NT2/D1 (cell line): Measurements from ENCODE around the gene TMEM170A.
"Not testable (repeated sequence)": the region's sequence is repeated elsewhere in the genome, so short reads cannot be mapped to it uniquely, and the experiment has no call there.

ENCODE experiments used
- DNase-seq: peaks from one replicate; pipeline ENCODE4 v3.0.0-alpha.2; 2011; ENCODE audit warnings: low read depth, low spot score
- H3K27me3 ChIP-seq: 2 replicates; pipeline ENCODE4 v1.6.0; 2011; ENCODE audit warnings: mild to moderate bottlenecking; ENCODE audit not compliant: insufficient read length, insufficient read depth
- H3K36me3 ChIP-seq: 2 replicates; pipeline ENCODE4 v1.6.1; 2011; ENCODE audit warnings: mild to moderate bottlenecking, low read length, mixed read lengths; ENCODE audit not compliant: insufficient read depth, insufficient read length
- H3K4me1 ChIP-seq: 2 replicates; pipeline ENCODE4 v1.5.1; 2011; ENCODE audit not compliant: insufficient read depth, insufficient read length
- H3K4me3 ChIP-seq: 2 replicates; pipeline ENCODE4 v1.5.1; 2011; ENCODE audit warnings: low read depth; ENCODE audit not compliant: insufficient read length
- H3K9ac ChIP-seq: 2 replicates; pipeline ENCODE4 v1.6.0; 2011; ENCODE audit warnings: low read depth; ENCODE audit not compliant: insufficient read length
- H3K9me3 ChIP-seq: 2 replicates; pipeline ENCODE4 v1.5.1; 2011; ENCODE audit warnings: mild to moderate bottlenecking, low read length; ENCODE audit not compliant: insufficient read depth
- SUZ12 ChIP-seq: IDR thresholded peaks from 2 replicates; pipeline ENCODE4 v1.6.1; 2011; ENCODE audit not compliant: insufficient read length, insufficient read depth; ENCODE audit errors: extremely low read depth
- YY1 ChIP-seq: IDR thresholded peaks from 2 replicates; pipeline ENCODE4 v1.6.1; 2011; ENCODE audit not compliant: insufficient read length, insufficient read depth
- ZNF274 ChIP-seq: IDR thresholded peaks from 2 replicates; pipeline ENCODE4 v1.6.1; 2011; ENCODE audit warnings: mild to moderate bottlenecking, low read depth, low read length

TMEM170A gene

GRCh38 chr16:75446416-75446815 is 18.1 kb downstream of the TMEM170A start:
- no peaks in the 10 kb centered on the region for H3K4me1 ChIP-seq
- no peaks in the 10 kb centered on the region for H3K9me3 ChIP-seq
- H3K36me3 ChIP-seq = peaks cover 60% of the 10 kb centered on the region
- TF ChIP-seq YY1 (no peak), SUZ12 (no peak), ZNF274 (no peak)
- H3K4me3 ChIP-seq = no peak overlapping the region
- H3K27me3 ChIP-seq = no peaks in the 10 kb centered on the region
- no peak for DNase-seq
- no peak overlapping the region for H3K9ac ChIP-seq

- peaks cover 48% of the 10 kb centered on the region for H3K36me3 ChIP-seq
- H3K9ac ChIP-seq = no peak overlapping the region
- H3K4me1 ChIP-seq = no peaks in the 10 kb centered on the region
- no peaks in the 10 kb centered on the region for H3K27me3 ChIP-seq
- H3K4me3 ChIP-seq = no peak overlapping the region
- no peaks in the 10 kb centered on the region for H3K9me3 ChIP-seq
- TF ChIP-seq SUZ12 (no peak), YY1 (no peak), ZNF274 (no peak)
- no peak for DNase-seq
Measured at GRCh38 chr16:75445298-75445697, 19.2 kb downstream of the TMEM170A start.

GRCh38 chr16:75443298-75443697 is 21.2 kb downstream of the TMEM170A start:
- Histone ChIP-seq H3K4me3 (no peak overlapping the region), H3K9ac (no peak overlapping the region), H3K4me1 (no peaks in the 10 kb centered on the region), H3K36me3 (peaks cover 30% of the 10 kb centered on the region), H3K9me3 (no peaks in the 10 kb centered on the region), H3K27me3 (no peaks in the 10 kb centered on the region)
- TF ChIP-seq SUZ12 (no peak), YY1 (no peak), ZNF274 (no peak)
- no peak for DNase-seq

GRCh38 chr16:75433732-75434413 is 30.6 kb downstream of the TMEM170A start:
- Histone ChIP-seq H3K9ac (peak overlapping the region; percentile 96), H3K4me1 (no peaks in the 10 kb centered on the region)

GRCh38 chr16:75432828-75433731 is 31.4 kb downstream of the TMEM170A start, which contains the start of gene CFDP1:
CFDP1 (minus strand) TSS chr16:75433503; CDS start chr16:75433352, 151 bp downstream.
- Histone ChIP-seq H3K4me1 (no peaks in the 10 kb centered on the region), H3K36me3 (peaks cover 23% of the 10 kb centered on the region), H3K9me3 (no peaks in the 10 kb centered on the region; the same call in 1 of the 2 replicates), H3K4me3 (peak within 1 kb of the TSS; percentile 99), H3K9ac (peak within 1 kb of the TSS; percentile 96), H3K27me3 (peaks cover 3% of the 10 kb centered on the region)
- TF ChIP-seq YY1 (no peak), SUZ12 (no peak), ZNF274 (no peak)
- DNase-seq = peak; percentile 94

More at GRCh38 chr16:75433732-75434413, 30.6 kb downstream of the TMEM170A start:
- TF ChIP-seq YY1 (no peak), SUZ12 (no peak)
- peak; percentile 56 for DNase-seq
- Histone ChIP-seq H3K4me3 (peak overlapping the region; percentile 99), H3K27me3 (peaks cover 3% of the 10 kb centered on the region), H3K36me3 (peaks cover 23% of the 10 kb centered on the region), H3K9me3 (no peaks in the 10 kb centered on the region; the same call in 1 of the 2 replicates)

GRCh38 chr16:75429621-75430403 is 34.7 kb downstream of the TMEM170A start:
- peaks cover 26% of the 10 kb centered on the region for H3K36me3 ChIP-seq
- H3K4me3 ChIP-seq = no peak overlapping the region
- DNase-seq = no peak
- H3K9ac ChIP-seq = no peak overlapping the region
- no peaks in the 10 kb centered on the region for H3K4me1 ChIP-seq
- H3K9me3 ChIP-seq = no peaks in the 10 kb centered on the region
- no peak for TF ChIP-seq ZNF274
- TF ChIP-seq YY1 = no peak
- no peak for TF ChIP-seq SUZ12
- H3K27me3 ChIP-seq = no peaks in the 10 kb centered on the region

- not testable (repeated sequence) for H3K4me1 ChIP-seq, H3K4me3 ChIP-seq, H3K9ac ChIP-seq, H3K9me3 ChIP-seq, H3K27me3 ChIP-seq, DNase-seq
- peaks cover 26% of the 10 kb centered on the region for H3K36me3 ChIP-seq
Measured at GRCh38 chr16:75426524-75426923, 38.0 kb downstream of the TMEM170A start.

GRCh38 chr16:75424105-75424762 is 40.3 kb downstream of the TMEM170A start:
- H3K9me3 ChIP-seq, H3K4me3 ChIP-seq, H3K9ac ChIP-seq, H3K36me3 ChIP-seq, H3K27me3 ChIP-seq, H3K4me1 ChIP-seq, DNase-seq: not testable (repeated sequence)
